Loucy (cell line): ENCODE data around the gene ABTB2.

Experiments
- H2AFZ ChIP-seq: fragments of 200-600 bp; sonication (generic); 2 replicates; pipeline ENCODE4 v1.6.0; 2016; ENCODE audit warnings: antibody characterized with exemption, mild to moderate bottlenecking, low read length, moderate library complexity
- H3F3A ChIP-seq: fragments of 200-600 bp; 2 replicates; pipeline ENCODE4 v1.6.0; 2016; ENCODE audit warnings: antibody characterized with exemption, low read depth, mild to moderate bottlenecking
- H3K27me3 ChIP-seq: fragments of 200-600 bp; sonication (generic); 2 replicates; pipeline ENCODE4 v1.6.1; 2014; ENCODE audit warnings: low read length, mild to moderate bottlenecking; ENCODE audit not compliant: insufficient read depth, poor library complexity, severe bottlenecking
- H3K36me3 ChIP-seq: fragments of 200-600 bp; sonication (generic); 2 replicates; pipeline ENCODE4 v1.6.1; 2016; ENCODE audit warnings: low read length; ENCODE audit not compliant: insufficient read depth
- H3K4me1 ChIP-seq: fragments of 200-600 bp; sonication (generic); 2 replicates; pipeline ENCODE4 v1.5.1; 2014; ENCODE audit warnings: low read length, mild to moderate bottlenecking; ENCODE audit not compliant: insufficient read depth, poor library complexity, severe bottlenecking
- H3K4me2 ChIP-seq: fragments of 200-600 bp; sonication (generic); 2 replicates; pipeline ENCODE4 v1.6.0; 2014; ENCODE audit warnings: antibody characterized with exemption, low read length, low read depth, mild to moderate bottlenecking; ENCODE audit not compliant: poor library complexity, severe bottlenecking
- H3K4me3 ChIP-seq: fragments of 200-600 bp; sonication (generic); 2 replicates; pipeline ENCODE4 v1.5.1; 2014; ENCODE audit warnings: low read length, mild to moderate bottlenecking, mixed read lengths; ENCODE audit not compliant: poor library complexity, severe bottlenecking
- H3K79me2 ChIP-seq: fragments of 200-600 bp; sonication (generic); 2 replicates; pipeline ENCODE4 v1.6.1; 2014; ENCODE audit warnings: low read length; ENCODE audit not compliant: insufficient read depth
- H3K9ac ChIP-seq: fragments of 200-600 bp; sonication (generic); 2 replicates; pipeline ENCODE4 v1.6.0; 2014; ENCODE audit warnings: mild to moderate bottlenecking, low read depth, low read length, moderate library complexity; ENCODE audit not compliant: poor library complexity, severe bottlenecking
- H3K9me2 ChIP-seq: fragments of 200-600 bp; sonication (generic); replicated peaks from 2 replicates; pipeline ENCODE4 v1.6.1; 2016; ENCODE audit warnings: low read depth, low read length, mixed read lengths
- H3K9me3 ChIP-seq: fragments of 200-600 bp; sonication (generic); 2 replicates; pipeline ENCODE4 v1.6.1; 2014; ENCODE audit warnings: mild to moderate bottlenecking, antibody characterized with exemption, low read length, low read depth; ENCODE audit not compliant: insufficient read depth
- H4K20me1 ChIP-seq: fragments of 200-600 bp; sonication (generic); 2 replicates; pipeline ENCODE4 v1.6.0; 2014; ENCODE audit warnings: antibody characterized with exemption, low read length, mild to moderate bottlenecking; ENCODE audit not compliant: insufficient read depth, poor library complexity, severe bottlenecking
- EZH2phosphoT487 ChIP-seq: fragments of 200-600 bp; IDR thresholded peaks from 2 replicates; pipeline ENCODE4 v1.6.1; 2018; ENCODE audit warnings: antibody characterized with exemption, mild to moderate bottlenecking, moderate library complexity, borderline replicate concordance
- TF ChIP-seq, protein P1 (sequence below): fragments of 200-600 bp; sonication (generic); conservative IDR thresholded peaks from 2 replicates; pipeline ENCODE4 v1.5.1; 2014; ENCODE audit warnings: mild to moderate bottlenecking, antibody characterized with exemption, low read length

Gene ABTB2

DNA sequence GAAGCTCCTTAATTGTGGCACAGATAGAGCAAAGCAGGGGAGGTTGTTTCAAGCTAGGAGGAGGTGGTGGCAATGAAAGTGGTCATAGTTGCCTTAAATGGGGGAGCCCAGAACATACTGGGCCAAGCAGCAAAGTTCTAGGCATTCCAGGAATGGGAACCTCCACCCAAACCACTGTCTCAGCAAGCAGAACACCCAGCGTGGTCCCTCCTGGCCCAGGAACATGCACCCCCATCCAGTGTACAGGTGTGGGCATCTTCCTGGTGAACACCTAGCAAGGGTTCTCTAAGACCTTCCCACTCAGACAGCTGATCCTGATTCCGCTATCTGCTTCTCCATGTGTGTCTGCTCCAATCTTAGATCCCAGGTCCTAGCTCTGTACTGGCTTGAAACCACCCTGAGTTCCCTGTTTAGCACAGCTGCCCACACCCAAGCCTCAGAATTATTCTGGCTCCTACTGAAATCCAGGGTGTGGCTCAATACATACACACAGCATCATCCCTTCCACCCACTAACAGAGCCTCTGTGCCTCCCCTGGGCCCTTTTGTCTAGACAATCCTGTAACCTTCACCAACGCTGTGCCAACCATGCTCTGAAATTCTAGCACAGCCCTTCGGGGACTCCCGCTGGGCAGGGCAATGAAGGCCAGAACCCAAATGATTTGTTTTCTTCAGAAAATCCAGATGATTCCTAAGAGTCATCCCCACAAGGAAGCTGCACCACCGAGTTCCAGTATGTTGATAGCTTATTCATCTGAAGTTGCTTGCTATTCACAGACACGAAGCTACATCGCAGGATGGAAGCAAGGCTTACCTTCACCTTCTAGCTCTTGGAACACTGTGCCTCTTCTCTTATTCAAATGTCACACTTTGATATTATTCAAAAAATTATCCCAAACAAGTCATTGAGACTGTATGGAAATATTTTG, 76.6 kb downstream of the ABTB2 start:
- Histone ChIP-seq H4K20me1 (no peaks in the 10 kb centered on the region), H3K9ac (no peak overlapping the region), H3K4me3 (no peak overlapping the region), H3F3A (no peaks in the 10 kb centered on the region), H3K9me3 (no peaks in the 10 kb centered on the region), H3K79me2 (no peaks in the 10 kb centered on the region), H3K4me1 (no peaks in the 10 kb centered on the region), H3K27me3 (no peaks in the 10 kb centered on the region), H2AFZ (no peak overlapping the region), H3K4me2 (no peak overlapping the region), H3K9me2 (no peaks in the 10 kb centered on the region), H3K36me3 (no peaks in the 10 kb centered on the region)
- TF ChIP-seq, protein P1, sequence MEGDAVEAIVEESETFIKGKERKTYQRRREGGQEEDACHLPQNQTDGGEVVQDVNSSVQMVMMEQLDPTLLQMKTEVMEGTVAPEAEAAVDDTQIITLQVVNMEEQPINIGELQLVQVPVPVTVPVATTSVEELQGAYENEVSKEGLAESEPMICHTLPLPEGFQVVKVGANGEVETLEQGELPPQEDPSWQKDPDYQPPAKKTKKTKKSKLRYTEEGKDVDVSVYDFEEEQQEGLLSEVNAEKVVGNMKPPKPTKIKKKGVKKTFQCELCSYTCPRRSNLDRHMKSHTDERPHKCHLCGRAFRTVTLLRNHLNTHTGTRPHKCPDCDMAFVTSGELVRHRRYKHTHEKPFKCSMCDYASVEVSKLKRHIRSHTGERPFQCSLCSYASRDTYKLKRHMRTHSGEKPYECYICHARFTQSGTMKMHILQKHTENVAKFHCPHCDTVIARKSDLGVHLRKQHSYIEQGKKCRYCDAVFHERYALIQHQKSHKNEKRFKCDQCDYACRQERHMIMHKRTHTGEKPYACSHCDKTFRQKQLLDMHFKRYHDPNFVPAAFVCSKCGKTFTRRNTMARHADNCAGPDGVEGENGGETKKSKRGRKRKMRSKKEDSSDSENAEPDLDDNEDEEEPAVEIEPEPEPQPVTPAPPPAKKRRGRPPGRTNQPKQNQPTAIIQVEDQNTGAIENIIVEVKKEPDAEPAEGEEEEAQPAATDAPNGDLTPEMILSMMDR = no peak
- TF ChIP-seq EZH2phosphoT487 = no peak

DNA sequence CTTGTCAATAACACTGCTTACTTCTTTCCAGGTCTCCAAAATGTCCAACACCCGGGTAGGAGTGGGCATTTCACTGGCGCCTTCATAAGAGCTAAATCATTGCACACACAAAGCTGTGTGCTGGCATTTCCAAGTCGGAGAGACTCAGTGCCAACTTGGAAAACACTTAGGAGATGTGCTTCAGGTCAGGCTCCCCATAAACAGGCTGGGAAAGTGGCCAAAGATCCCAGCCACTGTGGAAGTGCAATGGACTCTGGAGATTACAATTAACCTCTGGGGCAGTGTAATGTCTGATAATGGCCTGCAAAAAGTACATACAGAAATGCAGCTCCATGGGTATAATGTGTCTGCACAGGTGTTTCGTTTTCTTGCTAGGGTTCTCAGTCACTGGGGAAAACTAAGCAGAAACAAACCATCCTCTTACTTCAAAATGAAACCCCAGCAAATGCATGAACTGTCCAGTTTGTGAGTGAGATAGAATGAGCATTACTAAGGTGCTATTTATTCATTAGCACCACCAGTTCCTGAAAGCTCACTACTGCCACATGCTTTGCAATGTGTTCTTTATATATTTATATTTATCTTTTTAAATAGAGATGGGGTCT, 79.0 kb downstream of the ABTB2 start:
- no peaks in the 10 kb centered on the region for H3F3A ChIP-seq
- no peaks in the 10 kb centered on the region for H3K9me3 ChIP-seq
- H3K9ac ChIP-seq = no peak overlapping the region
- no peaks in the 10 kb centered on the region for H3K9me2 ChIP-seq
- no peaks in the 10 kb centered on the region for H3K79me2 ChIP-seq
- no peaks in the 10 kb centered on the region for H3K27me3 ChIP-seq
- TF ChIP-seq EZH2phosphoT487 = no peak
- TF ChIP-seq, protein P1 = no peak
- no peaks in the 10 kb centered on the region for H3K36me3 ChIP-seq
- no peak overlapping the region for H3K4me3 ChIP-seq
- no peaks in the 10 kb centered on the region for H4K20me1 ChIP-seq
- H3K4me2 ChIP-seq = no peak overlapping the region
- no peak overlapping the region for H2AFZ ChIP-seq
- H3K4me1 ChIP-seq = no peaks in the 10 kb centered on the region

DNA sequence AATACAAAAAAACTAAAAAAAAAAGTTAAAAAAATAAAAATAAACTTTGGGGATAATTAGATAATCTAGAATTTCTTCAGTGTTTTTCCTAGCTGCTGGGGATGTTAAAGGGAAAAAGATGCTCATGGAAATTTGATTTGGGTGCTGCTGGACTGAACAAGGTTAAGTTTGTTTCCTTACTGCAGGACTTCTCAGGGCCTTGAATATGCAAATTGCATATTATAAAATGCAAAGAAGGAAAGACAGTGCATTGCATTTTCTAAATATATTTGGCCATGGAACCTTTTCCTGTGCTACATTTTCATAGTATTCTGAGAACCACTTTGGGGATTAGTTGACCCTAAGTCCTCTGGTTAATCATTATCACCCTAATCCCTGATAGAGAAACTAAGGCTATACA, 79.6 kb downstream of the ABTB2 start:
- Histone ChIP-seq H3K27me3 (no peaks in the 10 kb centered on the region), H2AFZ (no peak overlapping the region), H3K36me3 (no peaks in the 10 kb centered on the region), H3K9me2 (no peaks in the 10 kb centered on the region), H3F3A (no peaks in the 10 kb centered on the region), H3K4me3 (no peak overlapping the region), H3K79me2 (no peaks in the 10 kb centered on the region), H3K4me2 (no peak overlapping the region), H4K20me1 (no peaks in the 10 kb centered on the region), H3K9me3 (no peaks in the 10 kb centered on the region), H3K4me1 (no peaks in the 10 kb centered on the region), H3K9ac (no peak overlapping the region)
- TF ChIP-seq, protein P1 = no peak
- TF ChIP-seq EZH2phosphoT487 = no peak
